Adrenal gland (tissue), 12 donors: ENCODE results near the gene ACBD4. TPM values are rescaled to one million over a fixed set of nuclear protein-coding genes. Genes with fewer than 3 reads are reported as not detected.

Experiments
- DNase-seq, 7 donors: peaks; one replicate each; pipeline ENCODE4 v3.0.0-alpha.2; 2019 to 2020
- H3K27ac ChIP-seq, 5 donors: fragments of 200-600 bp; sonication (generic) in 4 of 5; 1 replicate in 3 of 5; 2 replicates in 2 of 5; pipeline versions ENCODE4 v1.5.1 to v1.8.0; 2016 to 2020; ENCODE audit warnings: mild to moderate bottlenecking in 1 of 5
- H3K27me3 ChIP-seq: fragments of 200-600 bp; 2 replicates; pipeline ENCODE4 v1.8.0; 2021
- H3K36me3 ChIP-seq, 2 donors: fragments of 200-600 bp; replicated peaks in 1 of 2; 1 replicate in 1 of 2; 2 replicates in 1 of 2; pipeline versions ENCODE4 v1.5.1 to v1.8.0; 2018 to 2022
- H3K4me1 ChIP-seq, 2 donors: fragments of 200-600 bp; replicated peaks in 1 of 2; 1 replicate in 1 of 2; 2 replicates in 1 of 2; pipeline versions ENCODE4 v1.5.1 to v1.8.0; 2018 to 2021
- H3K4me3 ChIP-seq, 4 donors: fragments of 200-600 bp; sonication (generic) in 3 of 4; one replicate each; pipeline ENCODE4 v1.5.1; 2016 to 2018
- H3K9me3 ChIP-seq, 3 donors: fragments of 200-600 bp; sonication (generic) in 1 of 3; replicated peaks in 1 of 3; 1 replicate in 2 of 3; 2 replicates in 1 of 3; pipeline versions ENCODE4 v1.5.1 to v1.8.0; 2016 to 2021
- POLR2A ChIP-seq, 2 donors: fragments of 450-650 bp; IDR thresholded peaks; one replicate each; pipeline ENCODE4 v1.6.1; 2017; ENCODE audit warnings: antibody characterized with exemption in 2 of 2, mild to moderate bottlenecking in 2 of 2, moderate library complexity in 1 of 2
- WGBS, 4 donors: extraction: QIAGEN DNeasy Blood & Tissue Kit in 2 of 4; methylation state at CpG; one replicate each; pipeline versions ENCODE4 v1.1.5 to v1.1.7; 2013 to 2017; 5-methylcytosine and 5-hydroxymethylcytosine counted together
- intact Hi-C, 2 donors: fragments of 100-400 bp; cut with DNase I; formaldehyde crosslinking; loops; one replicate each; pipeline versions ENCODE4 v1.14.1 to v1.15.0; 2022 to 2023
- polyA plus RNA-seq, 3 donors: library from polyadenylated mRNA; stranded (reverse); fragments of 200-250 nt in 2 of 3; fragments of 350-450 nt in 1 of 3; fragmentation: Illumina TruSeq in 1 of 3; extraction: RNeasy Lipid Tissue Mini Kit (QIAGEN cat#74804) in 1 of 3; gene quantifications; one replicate each; pipeline ENCODE4 v1.2.3, GENCODE V29; 2013 to 2014
- total RNA-seq, 9 donors: library from RNA; depleted of rRNA in 4 of 9; stranded (reverse); fragments of >200 nt in 4 of 9; fragments of 120-200 nt in 1 of 9; fragmentation: NEBNext Ultra II Directional in 1 of 9; extraction: Animal tissue kit (Norgen Biotek cat#: 25700) in 1 of 9; gene quantifications; one replicate each; pipeline versions ENCODE4 v1.1.0 to v1.2.4, GENCODE V29; 2013 to 2023
- TF ChIP-seq, protein P1 (sequence below), 6 experiments: fragments of 450-650 bp in 4 of 6; fragments of 200-600 bp in 2 of 6; sonication (generic) in 1 of 6; IDR thresholded peaks; 1 replicate in 5 of 6; 2 replicates in 1 of 6; pipeline versions ENCODE4 v1.5.1 to v1.8.0; 2016 to 2021; ENCODE audit warnings: antibody characterized with exemption in 6 of 6, mild to moderate bottlenecking in 2 of 6, moderate library complexity in 1 of 6
- donor health status: healthy with polysubstance abuse.
- donor health status: Bipolar disorder and iron deficiency.
- donor health status: DM: yes; HTN: yes; CAD: no.
- donor health status: DM: no; HTN: no; CAD: no.
- donor health status: DM: no; HTN: no; CAD: no.
- donor health status: DM: yes; HTN: yes; CAD: no.

Gene ACBD4
- total and polyA plus RNA-seq, 12 donors, result 6.6 to 71.3 (median 23.6) TPM

DNA sequence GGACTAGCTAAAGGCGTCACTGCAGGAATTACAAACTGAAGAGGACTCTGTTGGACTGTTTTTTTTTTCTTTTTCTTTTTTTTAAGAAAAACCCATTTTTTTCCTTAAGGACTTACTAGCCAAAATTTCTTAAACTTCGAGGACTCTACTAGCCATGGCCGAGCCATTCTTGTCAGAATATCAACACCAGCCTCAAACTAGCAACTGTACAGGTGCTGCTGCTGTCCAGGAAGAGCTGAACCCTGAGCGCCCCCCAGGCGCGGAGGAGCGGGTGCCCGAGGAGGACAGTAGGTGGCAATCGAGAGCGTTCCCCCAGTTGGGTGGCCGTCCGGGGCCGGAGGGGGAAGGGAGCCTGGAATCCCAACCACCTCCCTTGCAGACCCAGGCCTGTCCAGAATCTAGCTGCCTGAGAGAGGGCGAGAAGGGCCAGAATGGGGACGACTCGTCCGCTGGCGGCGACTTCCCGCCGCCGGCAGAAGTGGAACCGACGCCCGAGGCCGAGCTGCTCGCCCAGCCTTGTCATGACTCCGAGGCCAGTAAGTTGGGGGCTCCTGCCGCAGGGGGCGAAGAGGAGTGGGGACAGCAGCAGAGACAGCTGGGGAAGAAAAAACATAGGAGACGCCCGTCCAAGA is 13.7 kb downstream of the ACBD4 start:
- peak; percentile 87 to 93 (median 91) for DNase-seq
- Histone ChIP-seq H3K36me3 (no peaks in the 10 kb centered on the region), H3K27me3 (no peaks in the 10 kb centered on the region), H3K9me3 (no peaks in the 10 kb centered on the region), H3K27ac (peak overlapping the region; percentile 86 to 99 (median 95)), H3K4me3 (peak overlapping the region; percentile 69 to 97 (median 86)), H3K4me1 (peaks cover 35 to 46% of the 10 kb centered on the region in 2 donors)
- 0 to 2% (median 0%) methylated on average over 8 to 32 of the region's 32 CpGs for WGBS, 4 donors
- TF ChIP-seq POLR2A (IDR thresholded peaks at IDR 0.05), result peak; percentile 67 to 71
- TF ChIP-seq, protein P1, sequence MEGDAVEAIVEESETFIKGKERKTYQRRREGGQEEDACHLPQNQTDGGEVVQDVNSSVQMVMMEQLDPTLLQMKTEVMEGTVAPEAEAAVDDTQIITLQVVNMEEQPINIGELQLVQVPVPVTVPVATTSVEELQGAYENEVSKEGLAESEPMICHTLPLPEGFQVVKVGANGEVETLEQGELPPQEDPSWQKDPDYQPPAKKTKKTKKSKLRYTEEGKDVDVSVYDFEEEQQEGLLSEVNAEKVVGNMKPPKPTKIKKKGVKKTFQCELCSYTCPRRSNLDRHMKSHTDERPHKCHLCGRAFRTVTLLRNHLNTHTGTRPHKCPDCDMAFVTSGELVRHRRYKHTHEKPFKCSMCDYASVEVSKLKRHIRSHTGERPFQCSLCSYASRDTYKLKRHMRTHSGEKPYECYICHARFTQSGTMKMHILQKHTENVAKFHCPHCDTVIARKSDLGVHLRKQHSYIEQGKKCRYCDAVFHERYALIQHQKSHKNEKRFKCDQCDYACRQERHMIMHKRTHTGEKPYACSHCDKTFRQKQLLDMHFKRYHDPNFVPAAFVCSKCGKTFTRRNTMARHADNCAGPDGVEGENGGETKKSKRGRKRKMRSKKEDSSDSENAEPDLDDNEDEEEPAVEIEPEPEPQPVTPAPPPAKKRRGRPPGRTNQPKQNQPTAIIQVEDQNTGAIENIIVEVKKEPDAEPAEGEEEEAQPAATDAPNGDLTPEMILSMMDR (IDR thresholded peaks at IDR 0.05), result peak; percentile 59 to 86 (median 80)
- intact Hi-C loops, result no loop called here

DNA sequence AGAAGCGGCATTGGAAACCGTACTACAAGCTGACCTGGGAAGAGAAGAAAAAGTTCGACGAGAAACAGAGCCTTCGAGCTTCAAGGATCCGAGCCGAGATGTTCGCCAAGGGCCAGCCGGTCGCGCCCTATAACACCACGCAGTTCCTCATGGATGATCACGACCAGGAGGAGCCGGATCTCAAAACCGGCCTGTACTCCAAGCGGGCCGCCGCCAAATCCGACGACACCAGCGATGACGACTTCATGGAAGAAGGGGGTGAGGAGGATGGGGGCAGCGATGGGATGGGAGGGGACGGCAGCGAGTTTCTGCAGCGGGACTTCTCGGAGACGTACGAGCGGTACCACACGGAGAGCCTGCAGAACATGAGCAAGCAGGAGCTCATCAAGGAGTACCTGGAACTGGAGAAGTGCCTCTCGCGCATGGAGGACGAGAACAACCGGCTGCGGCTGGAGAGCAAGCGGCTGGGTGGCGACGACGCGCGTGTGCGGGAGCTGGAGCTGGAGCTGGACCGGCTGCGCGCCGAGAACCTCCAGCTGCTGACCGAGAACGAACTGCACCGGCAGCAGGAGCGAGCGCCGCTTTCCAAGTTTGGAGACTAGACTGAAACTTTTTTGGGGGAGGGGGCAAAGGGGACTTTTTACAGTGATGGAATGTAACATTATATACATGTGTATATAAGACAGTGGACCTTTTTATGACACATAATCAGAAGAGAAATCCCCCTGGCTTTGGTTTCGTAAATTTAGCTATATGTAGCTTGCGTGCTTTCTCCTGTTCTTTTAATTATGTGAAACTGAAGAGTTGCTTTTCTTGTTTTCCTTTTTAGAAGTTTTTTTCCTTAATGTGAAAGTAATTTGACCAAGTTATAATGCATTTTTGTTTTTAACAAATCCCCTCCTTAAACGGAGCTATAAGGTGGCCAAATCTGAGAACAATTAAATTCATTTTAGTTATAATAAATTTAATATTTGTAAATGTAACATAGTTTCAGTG is 14.5 kb downstream of the ACBD4 start:
- H3K4me1 ChIP-seq, result peaks cover 27 to 40% of the 10 kb centered on the region in 2 donors

DNA sequence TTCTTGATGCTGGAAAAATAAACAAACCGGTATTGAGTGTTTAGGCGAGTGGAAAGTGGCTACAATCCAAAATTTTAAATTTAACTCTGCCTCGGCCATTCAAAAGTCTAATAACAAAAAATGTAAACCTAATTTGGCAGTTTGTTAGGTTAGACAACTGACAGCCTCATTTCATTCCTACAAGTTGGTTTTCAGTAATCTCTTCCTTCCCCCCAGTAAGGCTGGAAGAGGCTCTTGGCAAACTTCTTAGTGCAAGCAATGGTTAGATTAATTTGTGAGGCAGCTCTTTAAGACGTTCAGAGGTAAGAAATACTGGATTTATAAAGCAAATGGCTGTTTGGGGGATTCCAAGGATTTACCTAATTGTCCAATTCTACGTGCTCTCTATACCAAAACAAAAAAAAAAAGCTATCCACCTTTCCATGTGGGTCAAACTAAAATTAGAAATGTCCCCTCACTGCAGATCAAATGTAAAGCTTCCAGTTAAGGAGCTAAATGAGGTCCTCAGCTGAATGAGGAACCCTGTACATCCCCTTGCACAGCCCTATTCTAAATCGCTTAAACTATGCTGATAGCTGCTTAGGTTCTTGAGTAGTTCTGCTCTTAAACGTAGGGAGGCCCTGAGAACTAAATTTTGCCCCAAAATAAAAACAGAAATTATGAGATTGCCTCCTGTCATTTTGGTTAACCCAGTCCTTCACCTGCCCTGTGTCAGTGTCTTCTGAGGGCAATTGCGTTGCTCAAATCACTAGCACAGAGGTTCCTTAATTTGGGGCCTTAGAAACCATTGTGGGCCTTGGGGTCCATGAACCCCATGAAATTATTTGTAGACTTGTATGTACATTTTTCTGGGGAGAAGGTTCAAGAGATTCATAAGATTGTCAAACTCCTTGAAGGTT is 15.7 kb downstream of the ACBD4 start:
- TF ChIP-seq, protein P1 (IDR thresholded peaks at IDR 0.05), result no peak
- TF ChIP-seq POLR2A (IDR thresholded peaks at IDR 0.05), result no peak
- intact Hi-C loops, result no loop called here
- H3K4me1 ChIP-seq, result peaks cover 25 to 43% of the 10 kb centered on the region in 2 donors
- H3K27ac ChIP-seq, result peak overlapping the region in 4 of 5 donors; percentile 60 to 99 (median 63)
- H3K27me3 ChIP-seq, result no peaks in the 10 kb centered on the region
- peak in 1 of 7 donors; percentile 9 for DNase-seq
- 19 to 27% (median 22%) methylated on average over 8 of the region's 8 CpGs for WGBS, 4 donors
- H3K36me3 ChIP-seq, result no peaks in the 10 kb centered on the region
- H3K9me3 ChIP-seq, result no peaks in the 10 kb centered on the region
- peak overlapping the region in 2 of 4 donors; percentile 3 to 88 for H3K4me3 ChIP-seq

More for the DNA sequence above, 14.5 kb downstream of the ACBD4 start:
- no peaks in the 10 kb centered on the region for H3K9me3 ChIP-seq
- 1 to 3% (median 1%) methylated on average over 30 to 56 of the region's 56 CpGs for WGBS, 4 donors
- intact Hi-C loops, result no loop called here
- DNase-seq, result peak; percentile 73 to 90 (median 79)
- peak in 1 of 2 donors; percentile 68 for TF ChIP-seq POLR2A (IDR thresholded peaks at IDR 0.05)
- TF ChIP-seq, protein P1 (IDR thresholded peaks at IDR 0.05), result no peak
- no peaks in the 10 kb centered on the region for H3K36me3 ChIP-seq
- peak overlapping the region; percentile 69 to 97 (median 86) for H3K4me3 ChIP-seq
- peak overlapping the region; percentile 86 to 99 (median 95) for H3K27ac ChIP-seq
- H3K27me3 ChIP-seq, result no peaks in the 10 kb centered on the region
